ENCODE measurements around the gene TMEM114.

DNA sequence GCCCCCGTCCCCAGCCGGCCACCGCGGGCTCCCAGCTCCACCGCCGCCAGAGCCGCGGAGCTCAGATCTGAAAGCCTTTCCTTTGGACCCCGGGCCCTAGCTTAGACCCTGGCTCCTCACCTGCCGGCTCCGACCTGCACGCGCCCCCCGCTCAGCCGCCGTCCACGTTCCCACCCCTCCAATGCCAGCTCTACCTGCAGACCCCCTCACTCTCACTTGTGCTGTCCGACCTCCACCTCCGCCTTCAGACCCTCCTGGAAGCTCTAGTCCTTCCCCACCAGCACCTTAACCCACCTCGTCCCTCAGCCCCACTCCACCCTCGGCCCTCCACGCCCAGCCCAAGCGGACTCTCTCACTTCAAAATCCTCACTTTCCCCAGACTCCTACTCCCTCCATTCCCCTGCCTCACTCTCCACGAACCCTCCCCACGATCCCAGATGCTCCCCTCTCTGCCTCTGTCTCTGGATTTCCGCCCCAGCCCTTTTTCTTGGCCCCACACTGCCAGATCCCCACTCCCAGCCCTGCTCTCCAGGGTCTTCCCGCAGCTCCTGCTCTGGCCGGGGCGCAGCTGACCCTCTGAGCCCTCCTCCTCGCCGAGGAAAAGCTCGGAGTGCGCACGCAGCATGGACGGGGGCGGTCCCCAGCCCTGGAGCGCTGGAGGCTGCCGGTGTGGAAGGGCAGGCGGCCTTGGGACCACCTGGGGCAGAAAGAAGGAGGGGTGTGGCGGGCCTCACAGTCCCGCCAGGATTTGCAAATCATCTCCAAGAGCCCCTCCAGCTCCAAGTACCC lies at the start of gene TMEM114:
- TF ChIP-seq, protein P1, sequence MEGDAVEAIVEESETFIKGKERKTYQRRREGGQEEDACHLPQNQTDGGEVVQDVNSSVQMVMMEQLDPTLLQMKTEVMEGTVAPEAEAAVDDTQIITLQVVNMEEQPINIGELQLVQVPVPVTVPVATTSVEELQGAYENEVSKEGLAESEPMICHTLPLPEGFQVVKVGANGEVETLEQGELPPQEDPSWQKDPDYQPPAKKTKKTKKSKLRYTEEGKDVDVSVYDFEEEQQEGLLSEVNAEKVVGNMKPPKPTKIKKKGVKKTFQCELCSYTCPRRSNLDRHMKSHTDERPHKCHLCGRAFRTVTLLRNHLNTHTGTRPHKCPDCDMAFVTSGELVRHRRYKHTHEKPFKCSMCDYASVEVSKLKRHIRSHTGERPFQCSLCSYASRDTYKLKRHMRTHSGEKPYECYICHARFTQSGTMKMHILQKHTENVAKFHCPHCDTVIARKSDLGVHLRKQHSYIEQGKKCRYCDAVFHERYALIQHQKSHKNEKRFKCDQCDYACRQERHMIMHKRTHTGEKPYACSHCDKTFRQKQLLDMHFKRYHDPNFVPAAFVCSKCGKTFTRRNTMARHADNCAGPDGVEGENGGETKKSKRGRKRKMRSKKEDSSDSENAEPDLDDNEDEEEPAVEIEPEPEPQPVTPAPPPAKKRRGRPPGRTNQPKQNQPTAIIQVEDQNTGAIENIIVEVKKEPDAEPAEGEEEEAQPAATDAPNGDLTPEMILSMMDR (conservative IDR thresholded peaks at IDR 0.05) = no peak
- no peak for TF ChIP-seq ZFX (IDR thresholded peaks at IDR 0.05)
